T-helper 2 cell treated with Interferon-gamma antibody and Interleukin-4, amounts not matched to agents 5 μg/mL and 100 μg/mL, for 36 hours (primary cell): ENCODE data around the gene GNG7.
"Not testable (repeated sequence)": the region's sequence is repeated elsewhere in the genome, so short reads cannot be mapped to it uniquely, and the experiment has no call there.

Experiments used
- DNase-seq: peaks from one replicate; pipeline ENCODE4 v3.0.0; 2021; ENCODE audit warnings: low spot score
- H3K27ac Mint-ChIP-seq: one replicate; pipeline ENCODE4 v1.8.0; 2021; ENCODE audit warnings: mild to moderate bottlenecking, mixed read lengths
- H3K27me3 Mint-ChIP-seq: one replicate; pipeline ENCODE4 v1.8.0; 2021; ENCODE audit warnings: low read depth, mixed read lengths
- H3K36me3 Mint-ChIP-seq: one replicate; pipeline ENCODE4 v1.8.0; 2021; ENCODE audit warnings: low read depth, mixed read lengths
- H3K4me1 Mint-ChIP-seq: one replicate; pipeline ENCODE4 v1.8.0; 2021; ENCODE audit warnings: low read depth, mixed read lengths
- H3K4me3 Mint-ChIP-seq: one replicate; pipeline ENCODE4 v1.8.0; 2022; ENCODE audit warnings: mild to moderate bottlenecking, moderate library complexity, mixed read lengths
- H3K9me3 Mint-ChIP-seq: one replicate; pipeline ENCODE4 v1.8.0; 2021; ENCODE audit warnings: mixed read lengths

Gene GNG7

DNA sequence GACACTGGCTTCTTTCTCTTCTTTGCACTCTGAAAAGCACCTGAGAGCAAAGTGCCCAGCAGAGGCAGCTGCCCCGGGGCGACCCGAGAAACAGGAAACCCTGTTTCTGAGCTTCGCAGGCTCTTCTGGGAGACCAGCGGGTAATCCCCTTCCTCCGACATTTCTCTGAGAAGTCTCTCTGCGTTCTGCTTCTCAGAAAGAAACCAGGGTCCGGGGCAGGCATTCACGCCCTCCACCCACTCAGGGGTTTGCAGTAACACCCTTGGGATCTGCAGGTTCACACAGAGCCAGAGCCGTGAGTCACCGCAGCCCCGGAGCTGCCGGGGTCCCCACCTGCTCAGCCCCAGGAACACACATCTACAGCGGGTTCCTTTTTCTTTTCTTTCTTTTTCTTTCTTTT is 140.6 kb downstream of the GNG7 start:
- Mint-ChIP-seq H3K36me3 (peaks cover 1% of the 10 kb centered on the region), H3K27me3 (peaks cover 9% of the 10 kb centered on the region), H3K4me1 (peaks cover 32% of the 10 kb centered on the region)

GRCh38 chr19:2561221-2561620 is 141.3 kb downstream of the GNG7 start:
- Mint-ChIP-seq H3K4me1 (peaks cover 33% of the 10 kb centered on the region), H3K4me3 (peak overlapping the region; percentile 88), H3K27ac (peak overlapping the region; percentile 62), H3K27me3 (peaks cover 9% of the 10 kb centered on the region), H3K9me3 (no peaks in the 10 kb centered on the region), H3K36me3 (peaks cover 1% of the 10 kb centered on the region)
- no peak for DNase-seq

More for the DNA sequence above, 140.6 kb downstream of the GNG7 start:
- H3K9me3 Mint-ChIP-seq, result no peaks in the 10 kb centered on the region
- H3K27ac Mint-ChIP-seq, result peak overlapping the region; percentile 97
- DNase-seq, result peak; percentile 77
- H3K4me3 Mint-ChIP-seq, result peak overlapping the region; percentile 88

- H3K36me3 Mint-ChIP-seq, result peaks cover 1% of the 10 kb centered on the region
- DNase-seq, result no peak
- no peak overlapping the region for H3K27ac Mint-ChIP-seq
- peaks cover 33% of the 10 kb centered on the region for H3K4me1 Mint-ChIP-seq
- no peak overlapping the region for H3K4me3 Mint-ChIP-seq
- H3K27me3 Mint-ChIP-seq, result peaks cover 9% of the 10 kb centered on the region
- H3K9me3 Mint-ChIP-seq, result no peaks in the 10 kb centered on the region
These were observed 142.1 kb downstream of the GNG7 start for GRCh38 chr19:2560369-2560768.

DNA sequence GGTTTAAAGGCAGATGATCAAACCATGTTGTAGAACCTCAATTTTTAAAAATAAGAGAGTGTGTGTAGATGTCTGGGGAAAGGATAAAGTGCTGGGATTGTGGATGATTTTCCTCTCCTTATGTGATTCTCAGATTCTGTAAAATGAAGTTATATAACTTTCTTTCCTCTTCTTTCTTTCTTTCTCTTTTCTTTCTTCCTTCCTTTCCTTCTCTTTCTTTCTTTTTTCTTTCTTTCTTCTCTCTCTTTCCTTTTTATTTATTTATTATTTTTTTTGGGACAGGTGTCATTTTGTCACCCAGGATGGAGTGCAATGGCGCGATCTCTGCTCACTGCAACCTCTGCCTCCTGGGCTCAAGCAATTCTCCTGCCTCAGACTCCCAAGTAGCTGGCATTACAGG is 144.0 kb downstream of the GNG7 start:
- no peak overlapping the region for H3K4me3 Mint-ChIP-seq
- H3K27me3 Mint-ChIP-seq, result peaks cover 3% of the 10 kb centered on the region
- no peak for DNase-seq
- peaks cover 34% of the 10 kb centered on the region for H3K4me1 Mint-ChIP-seq
- no peak overlapping the region for H3K27ac Mint-ChIP-seq
- peaks cover 1% of the 10 kb centered on the region for H3K36me3 Mint-ChIP-seq
- no peaks in the 10 kb centered on the region for H3K9me3 Mint-ChIP-seq

- H3K4me1 Mint-ChIP-seq, result peaks cover 31% of the 10 kb centered on the region
- not testable (repeated sequence) for DNase-seq, H3K27ac Mint-ChIP-seq, H3K27me3 Mint-ChIP-seq, H3K9me3 Mint-ChIP-seq, H3K36me3 Mint-ChIP-seq, H3K4me3 Mint-ChIP-seq
These were observed 144.4 kb downstream of the GNG7 start for GRCh38 chr19:2558131-2558530.

GRCh38 chr19:2557093-2557440 is 145.4 kb downstream of the GNG7 start:
- H3K36me3 Mint-ChIP-seq, result peaks cover 1% of the 10 kb centered on the region
- H3K9me3 Mint-ChIP-seq, result no peaks in the 10 kb centered on the region
- H3K27me3 Mint-ChIP-seq, result no peaks in the 10 kb centered on the region
- H3K4me1 Mint-ChIP-seq, result peaks cover 34% of the 10 kb centered on the region
- no peak for DNase-seq
- H3K27ac Mint-ChIP-seq, result no peak overlapping the region
- H3K4me3 Mint-ChIP-seq, result no peak overlapping the region

- Mint-ChIP-seq H3K4me1 (peaks cover 33% of the 10 kb centered on the region), H3K4me3 (no peak overlapping the region), H3K36me3 (no peaks in the 10 kb centered on the region)
These were observed 146.0 kb downstream of the GNG7 start for GRCh38 chr19:2556221-2557092.

GRCh38 chr19:2555422-2556220 is 146.9 kb downstream of the GNG7 start:
- no peaks in the 10 kb centered on the region for H3K9me3 Mint-ChIP-seq
- no peak overlapping the region for H3K4me3 Mint-ChIP-seq
- DNase-seq, result no peak
- H3K36me3 Mint-ChIP-seq, result no peaks in the 10 kb centered on the region
- no peak overlapping the region for H3K27ac Mint-ChIP-seq
- no peaks in the 10 kb centered on the region for H3K27me3 Mint-ChIP-seq
- peaks cover 33% of the 10 kb centered on the region for H3K4me1 Mint-ChIP-seq

More at GRCh38 chr19:2556221-2557092, 146.0 kb downstream of the GNG7 start:
- no peaks in the 10 kb centered on the region for H3K9me3 Mint-ChIP-seq
- no peak overlapping the region for H3K27ac Mint-ChIP-seq
- no peak for DNase-seq
- no peaks in the 10 kb centered on the region for H3K27me3 Mint-ChIP-seq

GRCh38 chr19:2554856-2555255 is 147.6 kb downstream of the GNG7 start:
- H3K36me3 Mint-ChIP-seq, result no peaks in the 10 kb centered on the region
- no peak for DNase-seq
- H3K4me3 Mint-ChIP-seq, result no peak overlapping the region
- H3K9me3 Mint-ChIP-seq, result no peaks in the 10 kb centered on the region
- H3K27me3 Mint-ChIP-seq, result no peaks in the 10 kb centered on the region
- no peak overlapping the region for H3K27ac Mint-ChIP-seq
- H3K4me1 Mint-ChIP-seq, result peaks cover 32% of the 10 kb centered on the region

DNA sequence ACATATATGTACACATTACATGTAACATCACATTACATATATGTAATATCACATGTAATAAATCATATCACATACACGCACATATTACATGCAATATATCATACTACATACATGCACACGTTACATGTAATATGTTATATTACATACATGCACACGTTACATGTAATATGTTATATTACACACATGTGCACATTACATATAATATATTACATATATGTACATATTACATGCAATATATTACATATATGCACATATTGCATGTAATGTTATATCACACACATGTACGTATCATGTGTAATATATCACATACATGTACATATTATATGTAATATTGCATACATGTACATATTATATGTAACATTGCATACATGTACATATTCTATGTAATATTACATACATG is 149.0 kb downstream of the GNG7 start:
- no peak for DNase-seq
- peaks cover 26% of the 10 kb centered on the region for H3K4me1 Mint-ChIP-seq
- no peak overlapping the region for H3K27ac Mint-ChIP-seq
- H3K27me3 Mint-ChIP-seq, result no peaks in the 10 kb centered on the region
- H3K36me3 Mint-ChIP-seq, result no peaks in the 10 kb centered on the region
- H3K4me3 Mint-ChIP-seq, result no peak overlapping the region
- no peaks in the 10 kb centered on the region for H3K9me3 Mint-ChIP-seq

GRCh38 chr19:2552859-2553258 is 149.6 kb downstream of the GNG7 start:
- Mint-ChIP-seq H3K36me3 (no peaks in the 10 kb centered on the region), H3K4me1 (peaks cover 22% of the 10 kb centered on the region), H3K27me3 (no peaks in the 10 kb centered on the region), H3K9me3 (no peaks in the 10 kb centered on the region), H3K27ac (peak overlapping the region; percentile 83), H3K4me3 (peak overlapping the region; percentile 56)
- DNase-seq, result peak; percentile 73

GRCh38 chr19:2551864-2552185 is 150.7 kb downstream of the GNG7 start:
- Mint-ChIP-seq H3K4me3 (peak overlapping the region; percentile 46), H3K4me1 (peaks cover 21% of the 10 kb centered on the region), H3K27ac (peak overlapping the region; percentile 65), H3K27me3 (no peaks in the 10 kb centered on the region), H3K9me3 (no peaks in the 10 kb centered on the region), H3K36me3 (no peaks in the 10 kb centered on the region)
- DNase-seq, result no peak

GRCh38 chr19:2551172-2551863 is 151.2 kb downstream of the GNG7 start:
- Mint-ChIP-seq H3K9me3 (no peaks in the 10 kb centered on the region), H3K27ac (no peak overlapping the region), H3K27me3 (no peaks in the 10 kb centered on the region), H3K4me1 (peaks cover 21% of the 10 kb centered on the region), H3K36me3 (no peaks in the 10 kb centered on the region), H3K4me3 (no peak overlapping the region)
- no peak for DNase-seq
